ENCODE data around the gene ZNF574.

The ZNF574 gene

DNA sequence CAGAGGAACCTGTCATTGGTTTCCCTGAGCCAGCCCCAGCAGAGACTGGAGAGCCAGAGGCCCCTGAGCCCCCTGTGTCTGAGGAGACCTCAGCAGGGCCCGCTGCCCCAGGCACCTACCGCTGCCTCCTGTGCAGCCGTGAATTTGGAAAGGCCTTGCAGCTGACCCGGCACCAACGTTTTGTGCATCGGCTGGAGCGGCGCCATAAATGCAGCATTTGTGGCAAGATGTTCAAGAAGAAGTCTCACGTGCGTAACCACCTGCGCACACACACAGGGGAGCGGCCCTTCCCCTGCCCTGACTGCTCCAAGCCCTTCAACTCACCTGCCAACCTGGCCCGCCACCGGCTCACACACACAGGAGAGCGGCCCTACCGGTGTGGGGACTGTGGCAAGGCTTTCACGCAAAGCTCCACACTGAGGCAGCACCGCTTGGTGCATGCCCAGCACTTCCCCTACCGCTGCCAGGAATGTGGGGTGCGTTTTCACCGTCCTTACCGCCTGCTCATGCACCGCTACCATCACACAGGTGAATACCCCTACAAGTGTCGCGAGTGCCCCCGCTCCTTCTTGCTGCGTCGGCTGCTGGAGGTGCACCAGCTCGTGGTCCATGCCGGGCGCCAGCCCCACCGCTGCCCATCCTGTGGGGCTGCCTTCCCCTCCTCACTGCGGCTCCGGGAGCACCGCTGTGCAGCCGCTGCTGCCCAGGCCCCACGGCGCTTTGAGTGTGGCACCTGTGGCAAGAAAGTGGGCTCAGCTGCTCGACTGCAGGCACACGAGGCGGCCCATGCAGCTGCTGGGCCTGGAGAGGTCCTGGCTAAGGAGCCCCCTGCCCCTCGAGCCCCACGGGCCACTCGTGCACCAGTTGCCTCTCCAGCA lies 4.2 kb downstream of the ZNF574 start:
- DNase-seq (ENCODE audit: low read depth, low spot score): no peak

DNA sequence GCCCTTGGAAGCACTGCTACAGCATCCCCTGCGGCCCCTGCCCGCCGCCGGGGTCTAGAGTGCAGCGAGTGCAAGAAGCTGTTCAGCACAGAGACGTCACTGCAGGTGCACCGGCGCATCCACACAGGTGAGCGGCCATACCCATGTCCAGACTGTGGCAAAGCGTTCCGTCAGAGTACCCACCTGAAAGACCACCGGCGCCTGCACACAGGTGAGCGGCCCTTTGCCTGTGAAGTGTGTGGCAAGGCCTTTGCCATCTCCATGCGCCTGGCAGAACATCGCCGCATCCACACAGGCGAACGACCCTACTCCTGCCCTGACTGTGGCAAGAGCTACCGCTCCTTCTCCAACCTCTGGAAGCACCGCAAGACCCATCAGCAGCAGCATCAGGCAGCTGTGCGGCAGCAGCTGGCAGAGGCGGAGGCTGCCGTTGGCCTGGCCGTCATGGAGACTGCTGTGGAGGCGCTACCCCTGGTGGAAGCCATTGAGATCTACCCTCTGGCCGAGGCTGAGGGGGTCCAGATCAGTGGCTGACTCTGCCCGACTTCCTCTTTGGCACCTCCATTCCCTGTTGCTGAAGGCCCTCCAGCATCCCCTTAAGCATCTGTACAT lies 4.9 kb downstream of the ZNF574 start:
- no peak for DNase-seq (ENCODE audit: low read depth, low spot score)

DNA sequence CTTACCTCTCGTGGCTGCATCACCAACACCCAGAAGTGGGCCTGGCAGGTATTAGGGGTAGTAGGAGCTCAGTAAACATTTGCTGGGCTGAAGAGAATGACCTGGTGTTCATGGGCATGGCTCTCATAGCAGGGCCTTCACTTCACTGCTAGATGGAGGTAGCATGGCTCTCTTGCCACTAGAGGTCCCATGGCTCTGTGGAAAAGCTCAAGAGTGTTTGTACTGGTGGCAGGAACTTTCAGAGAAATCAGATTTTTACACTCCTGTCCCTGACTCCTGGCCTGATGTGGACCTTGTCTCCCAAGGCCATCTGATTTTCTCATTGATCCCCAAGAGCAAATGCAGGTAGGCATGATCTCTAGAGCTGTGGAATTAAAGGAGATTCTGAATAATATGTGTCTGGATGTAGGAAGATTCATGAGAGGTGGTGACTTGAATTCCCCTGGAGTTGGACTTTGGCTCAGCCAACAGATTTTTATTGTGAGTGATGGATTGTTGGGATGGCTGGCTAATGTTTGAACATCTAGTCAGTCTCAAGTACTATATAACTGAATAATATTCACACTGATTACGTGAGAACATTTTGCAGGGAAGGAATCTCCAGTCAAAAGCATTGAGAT lies 5.7 kb downstream of the ZNF574 start:
- no peak for DNase-seq (ENCODE audit: low read depth, low spot score)

DNA sequence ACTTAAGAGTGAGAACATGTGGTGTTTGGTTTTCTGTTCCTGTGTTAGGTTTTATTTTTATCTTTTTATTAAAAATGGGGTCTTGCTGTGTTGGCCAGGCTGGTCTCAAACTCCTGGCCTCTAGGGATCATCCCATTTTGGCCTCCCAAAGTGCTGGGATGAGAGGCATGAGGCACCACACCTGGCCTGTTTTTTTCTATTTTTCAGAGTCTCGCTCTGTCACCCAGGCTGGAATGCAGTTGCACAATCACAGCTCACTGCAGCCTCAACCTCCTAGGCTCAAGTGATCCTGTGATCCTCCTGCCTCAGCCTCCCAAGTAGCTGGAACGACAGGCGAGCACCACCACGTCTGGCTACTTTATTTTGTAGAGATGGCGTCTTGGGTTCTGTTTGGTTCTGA lies 7.6 kb downstream of the ZNF574 start:
- DNase-seq (ENCODE audit: low read depth, low spot score): no peak

DNA sequence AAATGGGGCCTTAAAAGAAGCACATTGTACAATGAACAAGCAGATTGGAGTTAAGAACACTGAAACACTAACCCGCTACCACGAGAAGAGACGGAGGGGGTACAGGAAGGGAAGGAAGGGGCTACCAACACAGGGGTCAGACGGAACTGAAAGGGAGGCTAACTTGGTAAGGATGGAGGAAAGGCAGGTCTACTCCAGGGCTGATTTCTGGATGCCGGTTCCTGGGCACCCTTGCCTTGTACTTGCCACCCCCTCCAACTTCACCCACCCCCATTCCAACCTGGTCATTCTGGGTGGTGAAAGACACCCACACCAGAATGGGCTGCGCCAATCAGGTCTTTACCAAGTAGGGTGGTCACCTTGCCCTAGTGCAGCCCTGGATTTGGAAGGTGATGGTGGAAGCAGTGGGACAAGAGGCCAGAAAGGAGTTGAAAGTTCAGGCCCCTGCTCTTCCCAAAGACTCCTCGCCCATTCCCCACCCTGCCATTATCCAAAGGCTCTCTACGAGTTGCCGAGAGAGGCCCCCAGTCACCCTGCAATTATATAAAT lies 10.3 kb downstream of the ZNF574 start:
- no peak for DNase-seq (ENCODE audit: low read depth, low spot score)

DNA sequence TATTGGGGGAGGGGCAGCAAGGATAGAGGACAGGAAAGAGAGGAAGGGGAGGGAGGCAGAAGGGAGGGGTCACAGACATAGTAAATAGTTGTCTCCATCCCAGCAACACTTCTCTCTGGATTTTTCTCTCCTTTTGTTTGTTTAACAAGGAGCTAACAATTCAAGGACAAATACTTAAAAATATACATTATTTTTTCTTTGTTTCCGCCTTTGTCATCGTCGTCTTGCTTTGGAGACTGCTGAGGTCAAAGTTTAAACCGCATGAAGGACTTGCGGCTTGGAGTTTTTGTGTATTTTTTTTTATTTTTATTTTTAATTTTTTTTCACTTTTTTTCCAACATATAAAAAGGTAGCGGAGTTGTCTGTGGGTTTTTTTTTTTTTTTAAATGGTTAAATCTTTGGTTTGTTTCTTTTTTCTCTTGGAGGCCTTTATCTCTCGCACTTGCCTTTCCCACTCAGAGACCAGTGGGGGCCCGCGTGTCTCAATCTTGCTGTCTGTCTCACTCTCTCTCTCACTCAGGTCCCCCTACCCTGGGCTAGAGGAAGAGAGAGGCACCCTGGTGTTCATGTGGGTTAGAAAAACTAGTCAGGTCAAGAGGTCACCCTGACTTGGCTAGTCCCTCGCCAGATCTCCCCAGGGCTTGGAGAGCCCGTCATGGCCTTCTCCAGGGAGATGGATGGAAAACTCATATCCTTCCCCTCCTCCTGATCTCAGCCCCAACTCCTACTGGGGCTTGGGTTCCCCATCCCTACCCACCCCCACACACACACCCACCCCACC lies 11.0 kb downstream of the ZNF574 start:
- DNase-seq (ENCODE audit: low read depth, low spot score): no peak

DNA sequence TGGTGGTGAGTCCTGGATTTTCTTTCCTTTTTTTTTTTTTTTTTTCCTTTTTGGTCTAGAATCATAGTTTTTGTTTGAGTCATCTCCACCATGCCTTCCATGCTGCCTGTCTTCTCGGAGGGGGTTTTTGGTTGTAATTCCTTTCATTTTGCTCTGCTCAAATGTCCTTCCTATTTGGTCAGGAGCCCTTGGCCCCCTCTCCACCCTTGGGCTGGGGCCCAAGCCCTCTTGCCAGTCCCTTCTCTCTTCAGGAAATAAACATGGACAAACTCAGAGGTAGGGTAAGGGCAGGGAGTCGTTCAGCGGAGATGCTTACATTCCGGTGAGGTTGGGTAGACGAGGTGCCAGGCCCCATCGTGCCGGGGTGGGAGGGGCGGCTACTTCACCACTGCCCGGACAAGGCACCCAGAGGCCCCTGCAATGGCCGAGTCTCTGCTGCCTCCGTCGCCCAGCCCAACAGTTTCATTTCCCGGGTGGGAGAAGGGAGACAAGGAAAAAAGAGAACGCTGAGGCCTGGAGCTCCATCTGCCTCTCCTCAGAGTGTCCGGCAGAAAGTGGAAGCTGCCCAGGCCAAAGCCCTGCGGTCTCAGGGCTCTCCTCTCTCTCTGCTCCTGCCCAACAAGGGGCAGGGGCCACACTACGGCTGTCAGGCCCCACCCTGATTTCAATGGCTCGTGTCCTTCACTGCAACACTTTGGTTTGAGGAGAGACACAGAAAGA lies 12.7 kb downstream of the ZNF574 start:
- DNase-seq (ENCODE audit: low read depth, low spot score): no peak

DNA sequence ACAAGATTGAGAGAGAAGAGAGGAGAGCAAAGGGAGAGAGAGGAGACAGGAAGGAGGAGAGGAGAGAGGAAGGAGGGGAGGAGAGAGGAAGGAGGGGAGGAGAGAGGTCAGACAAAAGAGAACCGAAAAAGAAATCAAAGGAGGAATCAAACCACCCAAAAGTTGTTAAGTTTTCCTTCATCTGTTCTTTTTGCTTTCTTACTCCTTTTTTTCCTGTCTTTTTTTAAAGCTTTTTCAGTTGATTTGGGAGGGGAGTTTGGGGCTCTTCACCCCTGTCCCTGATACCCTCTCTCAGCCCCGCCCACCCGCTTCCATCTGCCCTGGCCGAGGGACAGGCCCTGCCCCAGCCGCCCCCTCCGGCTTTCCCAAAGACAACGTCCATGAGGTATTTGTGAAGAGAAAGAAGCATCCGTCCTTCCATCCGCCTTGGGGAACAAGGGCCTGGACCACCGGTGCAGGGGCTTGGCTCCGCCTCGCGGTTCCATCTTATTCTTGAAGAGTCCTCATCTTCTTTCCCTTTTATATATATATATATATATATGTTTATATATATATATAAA lies 13.3 kb downstream of the ZNF574 start:
- DNase-seq (ENCODE audit: low read depth, low spot score): no peak

DNA sequence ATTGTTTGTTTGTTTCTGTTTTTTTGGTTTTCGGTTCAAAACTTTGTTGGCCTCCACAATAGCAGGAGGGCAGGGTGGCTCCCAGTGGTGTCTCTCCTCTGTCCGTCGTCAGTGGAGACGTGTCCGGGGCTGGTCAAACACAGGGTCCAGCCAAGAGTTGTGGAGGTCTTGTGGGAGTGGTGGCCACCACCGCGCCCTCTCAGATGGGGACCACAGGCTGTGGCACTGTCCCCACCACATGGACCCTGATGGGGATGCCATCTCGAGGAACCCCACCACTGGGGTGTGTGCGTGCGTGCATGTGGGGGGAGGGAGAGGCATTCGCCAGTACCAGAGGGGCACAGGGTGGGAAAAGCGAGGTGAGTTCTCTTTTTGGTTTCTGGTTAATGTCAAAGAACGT lies 13.8 kb downstream of the ZNF574 start:
- DNase-seq (ENCODE audit: low read depth, low spot score): no peak

DNA sequence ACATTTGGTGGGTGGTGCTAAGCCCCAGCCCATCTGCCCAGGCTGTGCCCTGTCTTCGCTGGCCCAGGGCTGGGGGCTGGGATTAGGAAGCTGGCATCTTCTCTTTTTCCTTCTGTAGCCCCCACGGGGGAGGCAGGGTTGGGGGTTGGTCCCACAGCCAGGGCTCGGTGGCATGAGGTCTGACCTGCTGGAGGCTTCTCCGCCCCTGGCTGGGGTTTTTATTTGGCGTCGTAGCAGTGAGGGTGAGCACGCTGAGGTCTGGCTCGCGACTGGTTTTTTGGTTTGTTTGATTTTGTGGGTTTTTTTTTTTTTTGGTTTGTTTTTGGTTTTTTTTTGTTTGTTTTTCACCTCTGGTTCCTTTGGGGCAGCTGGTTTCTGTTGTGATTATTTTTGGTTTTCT lies 14.7 kb downstream of the ZNF574 start:
- no peak for DNase-seq (ENCODE audit: low read depth, low spot score)

DNA sequence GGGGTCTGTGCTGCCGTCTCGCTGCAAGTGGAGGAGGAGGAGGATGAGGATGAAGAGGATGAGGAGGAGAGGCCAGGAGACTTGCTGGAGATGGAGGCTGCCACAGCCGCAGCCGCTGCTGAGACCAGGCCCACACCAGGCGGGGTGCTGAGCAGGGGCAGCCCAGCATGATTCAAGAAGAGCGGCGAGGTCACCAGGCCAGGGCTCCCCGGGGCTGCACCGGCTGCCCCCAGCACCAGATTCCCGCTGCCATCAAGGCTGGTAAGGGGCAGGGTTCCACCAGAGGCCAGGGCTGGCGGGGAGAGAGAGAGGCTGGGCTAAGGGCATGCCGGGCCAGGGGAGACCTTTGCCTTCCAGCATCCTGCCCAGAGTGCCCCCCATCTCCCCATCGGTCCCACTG lies 15.3 kb downstream of the ZNF574 start:
- no peak for DNase-seq (ENCODE audit: low read depth, low spot score)

DNA sequence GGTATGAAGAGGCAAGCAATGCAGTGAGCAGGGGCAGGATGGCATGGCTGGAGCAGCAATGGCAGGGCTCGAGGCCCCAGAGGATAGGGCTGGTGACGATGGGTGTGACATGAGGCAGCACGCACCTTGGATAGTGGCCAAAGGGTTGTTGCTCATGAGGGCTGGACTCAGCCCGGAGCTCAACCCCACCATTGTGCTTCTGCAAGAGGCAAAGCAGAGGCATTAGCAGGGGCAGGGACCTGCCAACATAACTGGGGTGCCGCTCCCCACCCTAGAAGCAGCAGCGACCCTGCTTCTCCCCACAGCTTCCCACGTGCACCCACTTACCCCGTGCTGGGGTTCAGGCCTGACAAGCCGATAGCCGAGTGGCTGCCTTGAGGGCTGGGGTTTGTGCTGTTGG lies 15.8 kb downstream of the ZNF574 start:
- DNase-seq (ENCODE audit: low read depth, low spot score): no peak

DNA sequence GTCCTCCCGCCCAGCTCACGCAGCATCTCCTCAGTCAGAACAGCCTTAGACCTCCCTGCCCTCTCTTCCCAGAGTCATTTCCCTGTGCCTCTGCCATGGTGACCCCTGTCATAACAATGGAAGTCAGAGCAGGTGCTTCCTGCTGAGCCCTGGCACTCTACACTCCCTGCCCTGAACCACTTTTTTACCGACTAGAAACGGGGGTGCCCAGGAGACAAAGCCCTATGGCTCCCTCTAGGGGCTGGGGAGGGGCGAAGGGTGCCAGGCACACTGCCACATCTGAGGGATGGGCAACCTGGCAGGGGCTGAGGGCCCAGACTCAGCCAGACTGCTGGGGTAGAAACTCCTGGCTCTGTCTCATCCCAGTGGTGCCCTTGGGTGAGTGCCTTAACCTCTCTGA lies 16.4 kb downstream of the ZNF574 start:
- peak; percentile 16 for DNase-seq (ENCODE audit: low read depth, low spot score)

DNA sequence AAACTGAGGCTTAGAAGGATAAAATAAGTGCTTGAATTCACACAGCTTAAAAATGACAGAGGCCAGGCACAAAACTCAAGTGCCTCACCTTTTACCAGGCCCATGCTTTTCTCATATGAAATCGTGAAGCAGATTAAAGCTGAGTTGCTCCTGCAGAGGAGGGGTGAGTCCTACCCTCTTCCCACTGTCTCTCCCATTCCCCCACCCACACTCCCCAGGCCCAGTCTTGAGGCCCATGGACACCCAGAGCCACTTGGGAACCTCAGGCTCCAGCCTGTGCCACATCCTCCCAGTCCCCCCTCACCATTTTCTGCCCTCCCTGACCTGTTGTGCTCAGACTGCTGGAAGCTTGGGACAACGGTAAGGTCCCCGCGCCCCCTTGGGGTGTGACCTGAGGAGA lies 17.5 kb downstream of the ZNF574 start:
- no peak for DNase-seq (ENCODE audit: low read depth, low spot score)

DNA sequence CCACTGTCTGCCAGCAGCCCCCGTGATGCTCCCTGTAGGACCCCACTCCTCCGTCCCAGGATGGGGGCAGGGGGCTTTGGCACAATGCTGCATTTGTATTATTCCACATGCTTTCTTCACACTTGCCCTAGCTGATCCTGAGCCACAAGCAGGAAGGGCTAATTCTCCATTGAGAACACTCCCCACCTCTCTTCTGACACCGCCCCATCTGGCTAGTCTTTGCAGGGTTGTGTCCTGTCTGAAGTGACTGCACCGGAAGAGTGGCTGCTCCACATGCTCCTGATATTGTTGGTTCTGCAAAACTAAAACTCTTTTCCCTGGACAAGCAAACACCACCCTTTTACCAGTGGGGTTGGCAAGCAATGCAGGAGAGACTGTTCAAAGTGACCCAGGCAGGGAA lies 18.0 kb downstream of the ZNF574 start:
- DNase-seq (ENCODE audit: low read depth, low spot score): no peak

DNA sequence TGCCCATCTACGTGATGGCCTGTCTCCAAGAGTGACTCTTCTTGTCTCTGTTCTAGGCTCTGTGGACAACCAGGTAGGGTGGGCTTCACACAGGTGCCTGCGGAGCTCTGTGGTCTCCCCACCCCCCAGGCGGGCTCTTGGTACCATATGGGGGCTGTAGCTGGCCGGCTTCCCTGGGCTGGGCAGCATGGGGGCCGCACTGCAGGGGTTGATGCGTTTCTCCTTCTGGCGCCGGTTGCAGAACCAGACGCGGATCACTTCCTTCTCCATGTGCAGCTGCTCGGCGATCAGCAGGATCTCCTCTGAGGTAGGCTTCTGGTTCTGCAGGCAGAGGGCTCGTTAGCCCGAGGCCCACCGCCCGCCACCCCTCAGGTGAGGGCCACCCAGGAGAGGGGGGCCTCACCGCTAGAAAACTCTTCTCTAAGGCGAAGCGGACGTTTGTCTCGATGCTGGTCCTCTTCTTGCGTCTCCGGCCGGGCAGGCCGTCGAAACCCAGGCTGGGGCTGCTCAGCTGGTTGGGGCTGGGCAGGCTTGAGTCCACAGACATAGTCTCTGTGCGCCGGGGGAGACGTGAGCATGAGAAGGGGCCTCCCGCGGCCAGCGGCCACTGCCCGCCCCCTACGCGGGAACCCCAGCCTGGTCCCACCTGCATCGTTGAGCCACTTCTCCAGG lies 19.3 kb downstream of the ZNF574 start:
- no peak for DNase-seq (ENCODE audit: low read depth, low spot score)

DNA sequence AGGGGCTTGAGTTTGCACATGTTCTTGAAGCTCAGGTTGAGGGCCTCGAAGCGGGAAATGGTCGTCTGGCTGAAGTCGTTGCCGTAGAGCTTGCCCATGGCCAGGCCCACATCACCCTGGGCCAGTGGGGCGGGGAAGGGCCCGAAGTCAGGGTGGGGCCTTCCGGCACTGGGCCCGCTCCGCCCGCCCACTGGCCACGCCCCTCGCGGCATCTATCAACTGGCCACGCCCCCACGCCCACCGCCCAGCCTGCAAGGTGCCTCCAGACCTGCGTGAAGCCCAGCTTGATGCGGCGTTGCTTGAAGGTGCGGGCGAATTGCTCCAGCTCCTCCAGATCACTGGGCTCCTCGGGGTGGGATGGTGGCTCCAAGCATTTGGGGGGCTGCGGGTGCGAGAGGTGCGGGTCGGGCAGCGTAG lies 19.9 kb downstream of the ZNF574 start:
- no peak for DNase-seq (ENCODE audit: low read depth, low spot score)

DNA sequence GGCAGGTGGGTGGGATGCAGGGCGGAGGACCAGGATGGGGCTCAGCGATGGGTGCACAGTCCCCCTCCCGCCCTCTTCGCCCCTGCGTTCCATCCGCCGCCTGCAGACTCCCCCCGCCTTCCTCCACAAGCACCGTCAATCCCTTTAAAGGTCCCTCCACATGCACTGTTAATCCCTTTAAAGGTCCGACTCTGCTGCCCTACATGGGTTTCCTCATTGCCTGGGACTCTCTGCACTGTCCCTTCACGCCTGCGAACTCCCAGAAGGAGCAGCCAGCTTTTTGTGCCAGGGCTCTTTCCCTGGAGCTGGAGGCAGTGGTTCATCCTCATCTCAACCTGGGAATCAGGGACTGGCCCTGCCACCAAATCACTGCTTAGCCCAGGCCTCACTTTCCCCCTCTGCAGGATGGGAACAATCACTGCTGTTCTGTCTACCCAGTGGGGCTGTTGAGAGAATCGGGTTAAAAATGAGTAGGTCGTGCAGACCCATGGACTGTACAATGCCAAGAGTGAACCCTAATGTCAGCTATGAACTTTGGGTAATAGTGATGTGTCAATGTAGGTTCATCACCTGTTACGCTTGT lies 20.4 kb downstream of the ZNF574 start:
- DNase-seq (ENCODE audit: low read depth, low spot score): no peak

DNA sequence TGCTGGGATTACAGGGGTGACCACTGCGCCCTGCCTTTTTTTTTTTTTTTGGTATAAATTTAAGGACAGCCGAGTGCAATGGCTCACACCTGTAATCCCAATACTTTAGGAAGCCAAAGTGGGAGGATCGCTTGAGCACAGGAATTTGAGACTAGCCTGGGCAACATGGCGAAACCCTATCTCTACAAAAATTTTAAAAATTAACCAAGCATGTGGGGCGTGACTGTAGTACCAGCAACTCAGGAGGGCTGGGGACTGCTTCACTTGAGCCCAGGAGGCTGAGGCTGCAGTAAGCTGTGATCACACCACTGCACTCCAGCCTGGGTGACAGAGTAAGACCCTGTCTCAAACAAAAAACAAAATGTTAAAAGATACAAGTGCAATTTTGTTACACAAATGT lies 21.5 kb downstream of the ZNF574 start:
- no peak for DNase-seq (ENCODE audit: low read depth, low spot score)

DNA sequence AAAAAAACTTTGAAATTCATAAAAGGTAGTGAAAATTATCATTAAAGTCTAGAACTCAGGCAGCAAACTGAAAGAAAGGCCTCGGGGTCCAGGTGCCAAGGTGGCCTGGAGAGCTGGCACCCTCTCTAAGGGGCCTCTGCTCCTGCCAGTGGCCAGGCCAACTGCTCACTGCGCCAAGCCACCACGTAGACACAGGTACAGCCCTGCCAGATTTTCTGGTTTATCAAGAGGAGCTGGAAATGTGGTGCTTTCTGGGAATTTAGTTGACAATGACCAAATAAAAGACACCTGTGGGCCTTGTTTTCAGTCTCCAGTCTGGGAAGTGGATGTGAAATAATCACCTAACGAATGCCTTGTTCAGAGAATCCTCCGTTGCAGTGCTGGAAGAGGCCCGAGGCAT lies 22.8 kb downstream of the ZNF574 start:
- no peak for DNase-seq (ENCODE audit: low read depth, low spot score)

All from activated CD4-positive, CD25-positive, alpha-beta regulatory T cell treated with anti-CD3 and anti-CD28 coated beads, Interleukin-2, amount 50 U/mL, for 16 hours (primary cell).